PFSK-1 (cell line): Measurements from ENCODE around the gene CUEDC2.

Experiments
- FOXP2 ChIP-seq: optimal IDR thresholded peaks from 2 replicates; pipeline ENCODE3; 2011; ENCODE audit warnings: borderline replicate concordance, control low read depth, inconsistent platforms; ENCODE audit not compliant: insufficient read depth; ENCODE audit errors: extremely low read length, extremely low read depth
- POLR2AphosphoS5 ChIP-seq: IDR thresholded peaks from 2 replicates; pipeline ENCODE4 v1.6.1; 2012; ENCODE audit warnings: low read depth, mild to moderate bottlenecking, control low read depth, low read length, moderate library complexity
- REST ChIP-seq, 2 experiments: IDR thresholded peaks; 2 replicates each; pipeline versions ENCODE4 v1.6.1 to v1.8.0; 2011 to 2012; ENCODE audit warnings: low read depth in 2 of 2, low read length in 2 of 2, control low read depth in 1 of 2, inconsistent platforms in 1 of 2, mild to moderate bottlenecking in 1 of 2, moderate library complexity in 1 of 2; ENCODE audit not compliant: insufficient read depth in 1 of 2
- SIN3A ChIP-seq: IDR thresholded peaks from 2 replicates; pipeline ENCODE4 v1.6.1; 2012; ENCODE audit warnings: mild to moderate bottlenecking, low read length, moderate library complexity, borderline replicate concordance; ENCODE audit not compliant: insufficient read depth
- TAF1 ChIP-seq: IDR thresholded peaks from 2 replicates; pipeline ENCODE4 v1.6.1; 2012; ENCODE audit warnings: low read length, control low read depth, borderline replicate concordance; ENCODE audit not compliant: insufficient read depth

CUEDC2 gene

GRCh38 chr10:102381983-102382382, 50.4 kb downstream of the CUEDC2 start:
- TF ChIP-seq TAF1 (no peak), SIN3A (no peak), REST (IDR thresholded peaks at IDR 0.05; ENCODE audit: insufficient read depth in 1 of 2, low read depth in 2 of 2, low read length in 2 of 2) (no peak), FOXP2 (no peak), POLR2AphosphoS5 (no peak)

- TF ChIP-seq SIN3A (no peak), POLR2AphosphoS5 (no peak), FOXP2 (no peak), REST (IDR thresholded peaks at IDR 0.05; ENCODE audit: insufficient read depth in 1 of 2, low read depth in 2 of 2, low read length in 2 of 2) (no peak), TAF1 (no peak)
Measured at GRCh38 chr10:102379383-102379782, 53.0 kb downstream of the CUEDC2 start.

GRCh38 chr10:102376901-102377300, 55.5 kb downstream of the CUEDC2 start:
- TF ChIP-seq FOXP2 (no peak), POLR2AphosphoS5 (no peak), REST (IDR thresholded peaks at IDR 0.05; ENCODE audit: insufficient read depth in 1 of 2, low read depth in 2 of 2, low read length in 2 of 2) (no peak), SIN3A (no peak), TAF1 (no peak)

- TF ChIP-seq TAF1 (no peak), REST (IDR thresholded peaks at IDR 0.05; ENCODE audit: insufficient read depth in 1 of 2, low read depth in 2 of 2, low read length in 2 of 2) (no peak), SIN3A (no peak), FOXP2 (no peak), POLR2AphosphoS5 (no peak)
Measured at GRCh38 chr10:102375867-102376266, 56.5 kb downstream of the CUEDC2 start.

- no peak for TF ChIP-seq SIN3A
- no peak for TF ChIP-seq FOXP2
- no peak for TF ChIP-seq TAF1
- no peak for TF ChIP-seq REST (IDR thresholded peaks at IDR 0.05; ENCODE audit: insufficient read depth in 1 of 2, low read depth in 2 of 2, low read length in 2 of 2)
- TF ChIP-seq POLR2AphosphoS5: no peak
Measured at GRCh38 chr10:102375250-102375649, 57.1 kb downstream of the CUEDC2 start.
